HepG2 (cell line): Measurements from ENCODE around the gene PCYT2. TPM values are rescaled to one million over a fixed set of nuclear protein-coding genes. Genes with fewer than 3 reads are reported as not detected.

Source experiments
- CCDC6 ChIP-seq: sonication (generic); formaldehyde crosslinking; IDR thresholded peaks from 2 replicates; pipeline ENCODE4 v1.8.1; 2022; ENCODE audit warnings: mild to moderate bottlenecking, missing genetic modification reagents, moderate library complexity
- FOXK1 ChIP-seq: sonication (generic); formaldehyde crosslinking; IDR thresholded peaks from 2 replicates; pipeline ENCODE4 v1.4.0; 2020; ENCODE audit warnings: low read depth, missing genetic modification reagents, borderline replicate concordance
- ONECUT2 ChIP-seq: sonication (generic); formaldehyde crosslinking; IDR thresholded peaks from 2 replicates; pipeline ENCODE4 v1.4.0; 2020; ENCODE audit warnings: missing genetic modification reagents
- POLR2G ChIP-seq: fragments of 200-400 bp; formaldehyde crosslinking; IDR thresholded peaks from 2 replicates; pipeline ENCODE4 v1.6.1; 2018; ENCODE audit warnings: mild to moderate bottlenecking, low read depth, low read length, moderate library complexity
- PRMT3 ChIP-seq: sonication (generic); formaldehyde crosslinking; IDR thresholded peaks from 2 replicates; pipeline ENCODE4 v1.8.1; 2022; ENCODE audit warnings: low read depth, mild to moderate bottlenecking, moderate library complexity, missing genetic modification reagents, borderline replicate concordance
- SATB2 ChIP-seq: sonication (generic); formaldehyde crosslinking; IDR thresholded peaks from 2 replicates; pipeline ENCODE4 v1.5.0; 2020; ENCODE audit warnings: missing genetic modification reagents
- SOX6 ChIP-seq, 2 experiments: fragments of 450-650 bp in 1 of 2; sonication (generic) in 1 of 2; formaldehyde crosslinking in 1 of 2; IDR thresholded peaks; 2 replicates each; pipeline versions ENCODE4 v1.4.0 to v1.6.1; 2017 to 2020; ENCODE audit warnings: antibody characterized with exemption in 1 of 2, mild to moderate bottlenecking in 1 of 2, missing genetic modification reagents in 1 of 2
- ZBTB7B ChIP-seq: sonication (generic); formaldehyde crosslinking; IDR thresholded peaks from 2 replicates; pipeline ENCODE4 v1.4.0; 2020; ENCODE audit warnings: missing genetic modification reagents
- ZFP36L2 ChIP-seq: sonication (generic); formaldehyde crosslinking; IDR thresholded peaks from 2 replicates; pipeline ENCODE4 v1.4.0; 2020; ENCODE audit warnings: missing genetic modification reagents
- ZFP37 ChIP-seq: sonication (generic); formaldehyde crosslinking; IDR thresholded peaks from 2 replicates; pipeline ENCODE4 v1.4.0; 2020; ENCODE audit warnings: missing genetic modification reagents, borderline replicate concordance
- ZFP82 ChIP-seq: sonication (generic); formaldehyde crosslinking; IDR thresholded peaks from 2 replicates; pipeline ENCODE4 v1.5.1; 2020; ENCODE audit warnings: mild to moderate bottlenecking, missing genetic modification reagents, borderline replicate concordance
- ZFX ChIP-seq: sonication (generic); formaldehyde crosslinking; IDR thresholded peaks from 2 replicates; pipeline ENCODE4 v1.4.0; 2020; ENCODE audit warnings: mild to moderate bottlenecking, low read depth, missing genetic modification reagents, moderate library complexity
- ZNF121 ChIP-seq: sonication (generic); formaldehyde crosslinking; IDR thresholded peaks from 2 replicates; pipeline ENCODE4 v1.5.0; 2020; ENCODE audit warnings: mild to moderate bottlenecking, missing genetic modification reagents
- ZNF138 ChIP-seq: sonication (generic); formaldehyde crosslinking; IDR thresholded peaks from 2 replicates; pipeline ENCODE4 v1.5.0; 2020; ENCODE audit warnings: mild to moderate bottlenecking, low read depth, missing genetic modification reagents
- ZNF331 ChIP-seq: sonication (generic); formaldehyde crosslinking; IDR thresholded peaks from 2 replicates; pipeline ENCODE4 v1.4.0; 2020; ENCODE audit warnings: missing genetic modification reagents
- ZNF431 ChIP-seq: sonication (generic); formaldehyde crosslinking; IDR thresholded peaks from 2 replicates; pipeline ENCODE4 v1.9.0; 2022; ENCODE audit warnings: missing genetic modification reagents, low read depth, mild to moderate bottlenecking, borderline replicate concordance
- ZNF546 ChIP-seq: sonication (generic); formaldehyde crosslinking; conservative IDR thresholded peaks from 2 replicates; pipeline ENCODE4 v1.8.1; 2023; ENCODE audit warnings: mild to moderate bottlenecking, missing genetic modification reagents
- ZNF572 ChIP-seq: sonication (generic); formaldehyde crosslinking; IDR thresholded peaks from 2 replicates; pipeline ENCODE4 v1.5.1; 2020; ENCODE audit warnings: mild to moderate bottlenecking, missing genetic modification reagents
- ZNF703 ChIP-seq: sonication (generic); formaldehyde crosslinking; IDR thresholded peaks from 2 replicates; pipeline ENCODE4 v1.5.1; 2020; ENCODE audit warnings: missing genetic modification reagents, mild to moderate bottlenecking, moderate library complexity, borderline replicate concordance
- ZNF768 ChIP-seq: sonication (generic); formaldehyde crosslinking; IDR thresholded peaks from 2 replicates; pipeline ENCODE4 v1.4.0; 2020; ENCODE audit warnings: missing genetic modification reagents
- ZNF83 ChIP-seq: sonication (generic); formaldehyde crosslinking; IDR thresholded peaks from 2 replicates; pipeline ENCODE4 v1.4.0; 2020; ENCODE audit warnings: missing genetic modification reagents, mild to moderate bottlenecking, borderline replicate concordance
- ZSCAN12 ChIP-seq: sonication (generic); formaldehyde crosslinking; IDR thresholded peaks from 2 replicates; pipeline ENCODE4 v1.9.0; 2021; ENCODE audit warnings: mild to moderate bottlenecking, missing genetic modification reagents
- ZSCAN29 ChIP-seq: sonication (generic); formaldehyde crosslinking; conservative IDR thresholded peaks from 2 replicates; pipeline ENCODE4 v1.4.0; 2020; ENCODE audit warnings: mild to moderate bottlenecking, missing genetic modification reagents
- polyA plus RNA-seq, 8 experiments: library from polyadenylated mRNA; depleted of rRNA in 3 of 8; stranded (reverse) in 7 of 8; unstranded in 1 of 8; fragments of >200 nt; fragmentation: Illumina TruSeq in 4 of 8; extraction: Trizol in 4 of 8; gene quantifications; 2 replicates each; pipeline versions ENCODE4 v1.2.1 to v1.2.3, GENCODE V29; 2011 to 2016; ENCODE audit warnings: low read depth in 4 of 8, missing spikeins in 1 of 8, mixed read lengths in 1 of 8; ENCODE audit not compliant: insufficient read depth in 1 of 8
- total RNA-seq, 5 experiments: library from RNA; depleted of rRNA; stranded (reverse); fragments of >200 nt; fragmentation: Illumina TruSeq; extraction: Trizol; gene quantifications; 2 replicates each; pipeline ENCODE4 v1.2.3, GENCODE V29; 2016; ENCODE audit warnings: low read depth in 1 of 5
- TF ChIP-seq, protein P1 (sequence below), 2 experiments: sonication (generic) in 1 of 2; formaldehyde crosslinking in 1 of 2; IDR thresholded peaks; 2 replicates each; pipeline versions ENCODE4 v1.6.1 to v1.9.0; 2014 to 2022; ENCODE audit warnings: antibody characterized with exemption in 1 of 2, borderline replicate concordance in 1 of 2, inconsistent platforms in 1 of 2, low read depth in 1 of 2, missing genetic modification reagents in 1 of 2

PCYT2 gene
- total and polyA plus RNA-seq, 2 of the 13 experiments (the other 11 are each of a cell fraction or from before 2014, with no cell fraction given): 147 to 297 TPM

GRCh38 chr17:81927653-81928543, 16.7 kb upstream of the PCYT2 start, which contains the start of gene MAFG (continued):
- TF ChIP-seq, protein P1, sequence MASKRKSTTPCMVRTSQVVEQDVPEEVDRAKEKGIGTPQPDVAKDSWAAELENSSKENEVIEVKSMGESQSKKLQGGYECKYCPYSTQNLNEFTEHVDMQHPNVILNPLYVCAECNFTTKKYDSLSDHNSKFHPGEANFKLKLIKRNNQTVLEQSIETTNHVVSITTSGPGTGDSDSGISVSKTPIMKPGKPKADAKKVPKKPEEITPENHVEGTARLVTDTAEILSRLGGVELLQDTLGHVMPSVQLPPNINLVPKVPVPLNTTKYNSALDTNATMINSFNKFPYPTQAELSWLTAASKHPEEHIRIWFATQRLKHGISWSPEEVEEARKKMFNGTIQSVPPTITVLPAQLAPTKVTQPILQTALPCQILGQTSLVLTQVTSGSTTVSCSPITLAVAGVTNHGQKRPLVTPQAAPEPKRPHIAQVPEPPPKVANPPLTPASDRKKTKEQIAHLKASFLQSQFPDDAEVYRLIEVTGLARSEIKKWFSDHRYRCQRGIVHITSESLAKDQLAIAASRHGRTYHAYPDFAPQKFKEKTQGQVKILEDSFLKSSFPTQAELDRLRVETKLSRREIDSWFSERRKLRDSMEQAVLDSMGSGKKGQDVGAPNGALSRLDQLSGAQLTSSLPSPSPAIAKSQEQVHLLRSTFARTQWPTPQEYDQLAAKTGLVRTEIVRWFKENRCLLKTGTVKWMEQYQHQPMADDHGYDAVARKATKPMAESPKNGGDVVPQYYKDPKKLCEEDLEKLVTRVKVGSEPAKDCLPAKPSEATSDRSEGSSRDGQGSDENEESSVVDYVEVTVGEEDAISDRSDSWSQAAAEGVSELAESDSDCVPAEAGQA (IDR thresholded peaks at IDR 0.05; ENCODE audit: low read depth): no peak
- TF ChIP-seq, protein P1 (CRISPR knock-in tag; IDR thresholded peaks at IDR 0.05; ENCODE audit: borderline replicate concordance): peak; percentile 85; the same call in 1 of the 2 replicates
- TF ChIP-seq CCDC6 (CRISPR knock-in tag) (peak; percentile 92; the same call in 1 of the 2 replicates), ZFX (CRISPR knock-in tag) (peak; percentile 92), ZNF83 (peak; percentile 96), ZNF331 (CRISPR knock-in tag) (peak; percentile 52; the same call in 1 of the 2 replicates), ZNF572 (CRISPR knock-in tag) (0 out of 2 replicates have a peak, but pooled peaks have one; percentile 48), ZNF121 (CRISPR knock-in tag) (no peak), ZFP37 (CRISPR knock-in tag) (peak; percentile 67; the same call in 1 of the 2 replicates), ZNF546 (CRISPR knock-in tag) (peak; percentile 74), ZFP82 (CRISPR knock-in tag) (peak; percentile 54; the same call in 1 of the 2 replicates), ZBTB7B (peak; percentile 89), FOXK1 (peak; percentile 77; the same call in 1 of the 2 replicates), ONECUT2 (CRISPR knock-in tag) (0 out of 2 replicates have a peak, but pooled peaks have one; percentile 13), ZFP36L2 (CRISPR knock-in tag) (no peak), ZNF138 (CRISPR knock-in tag) (peak; percentile 92; the same call in 1 of the 2 replicates), ZNF703 (CRISPR knock-in tag) (no peak), ZNF431 (CRISPR knock-in tag) (no peak), ZSCAN12 (no peak), POLR2G (peak; percentile 56), PRMT3 (CRISPR knock-in tag) (peak; percentile 77; the same call in 1 of the 2 replicates), SATB2 (no peak), ZSCAN29 (CRISPR knock-in tag) (peak; percentile 85; the same call in 1 of the 2 replicates), ZNF768 (CRISPR knock-in tag) (peak; percentile 65), SOX6 (IDR thresholded peaks at IDR 0.05) (no peak), SOX6 (CRISPR knock-in tag; IDR thresholded peaks at IDR 0.05) (no peak; the same call in 1 of the 2 replicates)
